Stimulated activated naive CD8-positive, alpha-beta T cell treated with anti-CD3 and anti-CD28 coated beads, Interleukin-15, Interleukin-2, amounts not matched to agents 100 ng/mL and 50 ng/mL, for 24 hours (primary cell): ENCODE results near the gene SSUH2.

Experiments used
- H3K27ac Mint-ChIP-seq: one replicate; pipeline ENCODE4 v1.8.0; 2021; ENCODE audit warnings: mild to moderate bottlenecking, mixed read lengths
- H3K27me3 Mint-ChIP-seq: one replicate; pipeline ENCODE4 v1.8.0; 2021; ENCODE audit warnings: mixed read lengths
- H3K36me3 Mint-ChIP-seq: one replicate; pipeline ENCODE4 v1.8.0; 2021; ENCODE audit warnings: low read depth, mixed read lengths
- H3K4me1 Mint-ChIP-seq: one replicate; pipeline ENCODE4 v1.8.0; 2021; ENCODE audit warnings: low read depth, mixed read lengths
- H3K4me3 Mint-ChIP-seq: one replicate; pipeline ENCODE4 v1.8.0; 2021; ENCODE audit warnings: mild to moderate bottlenecking, mixed read lengths
- H3K9me3 Mint-ChIP-seq: one replicate; pipeline ENCODE4 v1.8.0; 2021; ENCODE audit warnings: mixed read lengths

The SSUH2 gene

DNA sequence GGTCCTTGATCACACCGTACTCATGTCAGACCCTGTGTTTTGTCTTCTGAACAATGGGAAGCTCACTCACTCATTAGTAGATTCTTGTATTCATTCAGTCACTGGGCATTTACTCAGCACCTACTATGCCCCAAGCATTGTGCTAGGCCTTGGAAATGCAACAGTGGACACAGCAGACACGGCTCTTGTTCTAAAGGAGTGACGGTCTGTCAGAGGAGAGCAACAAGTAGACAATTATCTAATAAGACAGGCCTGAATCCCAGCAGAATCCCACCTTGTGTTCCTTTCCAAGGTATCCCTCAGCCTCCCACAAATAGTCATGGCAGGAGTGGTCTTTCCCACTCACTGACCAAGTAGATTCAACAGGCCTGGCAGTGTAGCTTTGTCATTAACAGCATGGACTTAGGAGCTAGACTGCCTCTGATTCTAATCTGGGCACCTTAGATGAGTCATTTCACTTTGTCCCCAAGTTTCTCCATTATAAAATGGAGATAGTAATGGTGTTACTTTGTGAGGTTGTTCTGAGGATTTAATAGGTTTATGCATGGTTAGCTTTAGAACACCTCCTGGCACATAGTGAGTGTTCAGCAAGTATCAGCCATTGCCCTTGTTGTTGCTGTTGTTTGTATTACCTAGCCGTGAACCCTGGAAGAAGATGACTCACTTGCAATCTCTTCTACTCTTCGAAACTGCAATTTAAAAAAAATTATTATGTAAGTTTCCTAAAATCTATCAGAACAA, 69.1 kb downstream of the SSUH2 start:
- peaks cover 7% of the 10 kb centered on the region for H3K4me1 Mint-ChIP-seq
- H3K4me3 Mint-ChIP-seq: no peak overlapping the region
- no peaks in the 10 kb centered on the region for H3K9me3 Mint-ChIP-seq
- no peaks in the 10 kb centered on the region for H3K27me3 Mint-ChIP-seq
- H3K36me3 Mint-ChIP-seq: no peaks in the 10 kb centered on the region
- H3K27ac Mint-ChIP-seq: no peak overlapping the region

DNA sequence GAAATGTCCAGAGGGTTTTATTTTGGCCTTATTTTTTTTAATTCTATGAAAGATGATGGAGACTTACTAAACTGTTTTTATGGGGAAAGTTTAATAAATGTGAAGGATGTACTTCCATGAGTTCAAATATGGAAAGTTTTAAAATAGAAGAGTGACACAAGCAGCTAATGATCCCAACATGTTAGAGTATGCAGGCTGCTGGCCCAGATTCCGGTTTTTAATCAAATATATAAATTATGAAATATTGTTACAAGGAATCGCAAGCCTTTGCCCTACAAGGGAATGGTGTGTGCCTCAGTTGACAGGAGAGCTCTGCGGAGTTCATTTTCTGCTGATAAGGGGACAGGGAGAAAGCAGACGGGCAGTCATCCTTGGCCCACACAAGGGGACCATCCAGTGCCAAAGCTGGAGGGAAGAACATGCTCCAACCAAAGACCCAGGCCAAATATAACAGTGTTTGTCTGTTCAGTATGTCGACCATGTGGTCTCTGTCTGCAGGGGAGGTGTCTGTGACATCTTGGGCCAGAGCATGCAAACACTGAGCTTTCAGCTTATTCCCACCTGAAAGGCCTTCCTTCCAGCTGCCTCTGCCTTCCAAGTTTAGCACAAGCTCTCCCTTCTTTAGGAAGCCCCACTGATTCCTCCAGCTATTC, 69.8 kb downstream of the SSUH2 start:
- Mint-ChIP-seq H3K9me3 (no peaks in the 10 kb centered on the region), H3K4me3 (no peak overlapping the region), H3K27ac (no peak overlapping the region), H3K36me3 (no peaks in the 10 kb centered on the region), H3K27me3 (no peaks in the 10 kb centered on the region), H3K4me1 (peaks cover 7% of the 10 kb centered on the region)

GRCh38 chr3:8574040-8574669, 70.4 kb downstream of the SSUH2 start:
- Mint-ChIP-seq H3K36me3 (no peaks in the 10 kb centered on the region), H3K27ac (no peak overlapping the region), H3K4me3 (no peak overlapping the region), H3K27me3 (no peaks in the 10 kb centered on the region), H3K4me1 (peaks cover 7% of the 10 kb centered on the region), H3K9me3 (no peaks in the 10 kb centered on the region)

DNA sequence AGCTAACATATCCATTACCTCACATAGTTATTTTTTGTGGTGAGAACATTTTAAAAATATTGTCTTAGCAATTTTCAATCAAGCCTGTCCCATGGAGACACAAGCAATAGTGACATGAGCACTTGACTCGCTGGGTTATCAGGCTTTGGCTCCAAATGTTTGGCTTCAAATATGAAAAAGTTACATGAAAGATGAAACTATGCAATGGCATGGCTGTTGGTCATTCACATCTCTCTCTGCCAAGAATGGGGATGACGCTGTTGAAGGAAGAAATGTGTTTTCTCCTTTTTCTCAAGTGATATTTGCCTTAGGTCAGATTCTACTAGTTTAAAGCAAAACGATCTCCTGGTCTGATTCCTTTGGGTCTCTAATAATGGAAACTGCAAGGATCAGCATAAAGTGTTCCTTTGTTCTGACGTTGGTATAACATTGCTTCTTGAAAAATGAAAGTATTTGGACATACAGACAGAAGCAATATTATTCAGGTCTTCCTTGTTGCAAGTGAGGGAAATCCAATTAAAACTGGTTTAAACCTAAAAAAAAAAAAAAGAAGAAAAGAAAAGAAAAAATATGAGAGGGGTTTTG, 71.2 kb downstream of the SSUH2 start:
- no peak overlapping the region for H3K4me3 Mint-ChIP-seq
- H3K27me3 Mint-ChIP-seq: no peaks in the 10 kb centered on the region
- no peaks in the 10 kb centered on the region for H3K36me3 Mint-ChIP-seq
- no peak overlapping the region for H3K27ac Mint-ChIP-seq
- H3K4me1 Mint-ChIP-seq: peaks cover 7% of the 10 kb centered on the region
- no peaks in the 10 kb centered on the region for H3K9me3 Mint-ChIP-seq

DNA sequence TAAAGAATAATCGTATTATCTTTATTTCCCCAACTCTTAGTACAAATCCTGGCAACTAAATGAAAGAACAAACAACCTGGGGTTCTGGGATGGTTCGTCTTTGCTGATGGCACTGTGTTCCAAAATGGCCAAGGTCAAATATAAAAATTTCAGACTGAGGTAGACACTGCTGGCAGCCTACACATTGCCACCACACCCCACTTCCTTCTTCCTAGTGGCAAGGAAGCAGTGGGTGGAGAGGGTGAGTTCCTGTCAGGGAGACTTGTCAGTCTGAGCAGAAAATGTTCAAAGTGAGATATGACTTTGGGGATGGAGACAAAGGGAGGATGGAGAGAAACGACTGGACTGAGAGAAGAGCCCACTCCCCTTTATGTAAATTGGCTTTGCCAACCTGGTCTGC, 73.3 kb downstream of the SSUH2 start:
- no peaks in the 10 kb centered on the region for H3K27me3 Mint-ChIP-seq
- H3K9me3 Mint-ChIP-seq: no peaks in the 10 kb centered on the region
- no peaks in the 10 kb centered on the region for H3K36me3 Mint-ChIP-seq
- H3K27ac Mint-ChIP-seq: no peak overlapping the region
- peaks cover 7% of the 10 kb centered on the region for H3K4me1 Mint-ChIP-seq
- H3K4me3 Mint-ChIP-seq: no peak overlapping the region
